NCI-H526 (cell line): Measurements from ENCODE around the gene GTF2E1.
A peak's percentile ranks its signal among the peaks of the same experiment; 100 is the strongest.
"Not testable (repeated sequence)": the region's sequence is repeated elsewhere in the genome, so short reads cannot be mapped to it uniquely, and the experiment has no call there.

Source experiments
- DNase-seq, 2 experiments: peaks; one replicate each; lab custom pipeline; 2025; lab: John Stamatoyannopoulos, UW

GTF2E1 gene

GRCh38 chr3:120742198-120742848, at the start of gene GTF2E1, which contains the start of gene RABL3:
GTF2E1 (plus strand) TSS chr3:120742744; CDS start chr3:120750553, 7,809 bp downstream.
RABL3 (minus strand) TSS chr3:120742516; CDS start chr3:120742507, 9 bp downstream.
- DNase-seq: peak; percentile 100

- peak; percentile 93 to 94 for DNase-seq
Measured at GRCh38 chr3:120693439-120694171, 48.9 kb upstream of the GTF2E1 start.

GRCh38 chr3:120699333-120699732, 43.2 kb upstream of the GTF2E1 start:
- no peak for DNase-seq

- no peak for DNase-seq
Measured at GRCh38 chr3:120705884-120706582, 36.5 kb upstream of the GTF2E1 start.

- DNase-seq: no peak
Measured at GRCh38 chr3:120706950-120707349, 35.6 kb upstream of the GTF2E1 start.

- DNase-seq: no peak
Measured at GRCh38 chr3:120708408-120708807, 34.1 kb upstream of the GTF2E1 start.

GRCh38 chr3:120710369-120710768, 32.2 kb upstream of the GTF2E1 start:
- DNase-seq: no peak

GRCh38 chr3:120713262-120713661, 29.3 kb upstream of the GTF2E1 start:
- DNase-seq: no peak

- DNase-seq: peak in 1 of 2 experiments; percentile 13
Measured at GRCh38 chr3:120719167-120719834, 23.2 kb upstream of the GTF2E1 start.

- DNase-seq: no peak
Measured at GRCh38 chr3:120726791-120727190, 15.8 kb upstream of the GTF2E1 start.

GRCh38 chr3:120730576-120731542, 11.7 kb upstream of the GTF2E1 start:
- no peak for DNase-seq

- not testable (repeated sequence) for DNase-seq
Measured at GRCh38 chr3:120738006-120738405, 4.5 kb upstream of the GTF2E1 start.

GRCh38 chr3:120741320-120741719, 1.2 kb upstream of the GTF2E1 start:
- no peak for DNase-seq

- peak in 1 of 2 experiments; percentile 71 for DNase-seq
Measured at GRCh38 chr3:120741837-120742197, 727 bp upstream of the GTF2E1 start.

- DNase-seq: no peak
Measured at GRCh38 chr3:120742849-120743365, 363 bp downstream of the GTF2E1 start.

GRCh38 chr3:120743556-120744195, 1.1 kb downstream of the GTF2E1 start:
- no peak for DNase-seq

GRCh38 chr3:120745466-120745865, 2.9 kb downstream of the GTF2E1 start:
- DNase-seq: no peak

- no peak for DNase-seq
Measured at GRCh38 chr3:120749843-120750242, 7.3 kb downstream of the GTF2E1 start.

GRCh38 chr3:120752230-120752629, 9.7 kb downstream of the GTF2E1 start:
- DNase-seq: no peak

GRCh38 chr3:120752865-120753264, 10.3 kb downstream of the GTF2E1 start:
- DNase-seq: no peak
